ENCODE results near the gene NUP85.

Gene NUP85

GRCh38 chr17:75271955-75272847, 66.7 kb downstream of the NUP85 start:
- no peak overlapping the region for H3K18ac ChIP-seq (ENCODE audit: low read length)
- no peak overlapping the region for H4K12ac ChIP-seq (ENCODE audit: low read depth, low read length)
- no peak overlapping the region for H2BK12ac ChIP-seq (ENCODE audit: low read length)
- H4K91ac ChIP-seq (ENCODE audit: low read depth, low read length): no peak overlapping the region
- peaks cover 2 to 12% of the 10 kb centered on the region in 2 experiments for H3K4me1 ChIP-seq (ENCODE audit: control insufficient read depth in 1 of 2, insufficient read depth in 2 of 2, low read length in 2 of 2)
- no peak overlapping the region for H2BK120ac ChIP-seq (ENCODE audit: insufficient read depth, low read length, poor library complexity)
- peak overlapping the region; percentile 9 for H4K8ac ChIP-seq (ENCODE audit: low read depth, low read length)
- no peak overlapping the region for H3K23ac ChIP-seq (ENCODE audit: low read length)
- no peak overlapping the region for H3K9ac ChIP-seq (ENCODE audit: low read length)
- H3K79me2 ChIP-seq (ENCODE audit: control insufficient read depth, insufficient read depth, low read length, poor library complexity): peaks cover 5% of the 10 kb centered on the region
- no peaks in the 10 kb centered on the region for H3K27me3 ChIP-seq (ENCODE audit: insufficient read depth, low read length)
- peak overlapping the region; percentile 84 for H3K4me3 ChIP-seq (ENCODE audit: low read depth, low read length)
- no peak overlapping the region for H2BK5ac ChIP-seq (ENCODE audit: low read depth, low read length, poor library complexity)
- no peak overlapping the region for H2AK5ac ChIP-seq (ENCODE audit: low read length)
- no peak for DNase-seq
- H3K4ac ChIP-seq (ENCODE audit: low read depth, low read length): no peak overlapping the region
- H2AFZ ChIP-seq (ENCODE audit: insufficient read depth, low read length, poor library complexity): peak overlapping the region; percentile 85
- H3K79me1 ChIP-seq (ENCODE audit: low read length): peaks cover 10% of the 10 kb centered on the region
- H3K4me2 ChIP-seq (ENCODE audit: low read length): peak overlapping the region; percentile 89
- peaks cover 2% of the 10 kb centered on the region for H3K9me3 ChIP-seq (ENCODE audit: insufficient read depth, low read depth, low read length)
- WGBS (ENCODE audit: extremely low coverage, insufficient coverage, insufficient read length): no CpG with 5 or more reads among the region's 24 CpGs
- H3K27ac ChIP-seq (ENCODE audit: low read depth, low read length): no peak overlapping the region
- no peak overlapping the region for H3K14ac ChIP-seq (ENCODE audit: low read length)
- peaks cover 3% of the 10 kb centered on the region in 2 experiments for H3K36me3 ChIP-seq (ENCODE audit: control insufficient read depth in 1 of 2, insufficient read depth in 2 of 2, low read length in 2 of 2)

GRCh38 chr17:75272848-75273184, 67.3 kb downstream of the NUP85 start:
- Histone ChIP-seq H3K4me3 (ENCODE audit: low read depth, low read length) (no peak overlapping the region), H4K91ac (ENCODE audit: low read depth, low read length) (no peak overlapping the region), H3K79me1 (ENCODE audit: low read length) (peaks cover 10% of the 10 kb centered on the region), H3K27ac (ENCODE audit: low read depth, low read length) (no peak overlapping the region), H2AK5ac (ENCODE audit: low read length) (no peak overlapping the region), H3K79me2 (ENCODE audit: control insufficient read depth, insufficient read depth, low read length, poor library complexity) (peaks cover 5% of the 10 kb centered on the region), H3K9ac (ENCODE audit: low read length) (no peak overlapping the region), H4K12ac (ENCODE audit: low read depth, low read length) (no peak overlapping the region), H3K9me3 (ENCODE audit: insufficient read depth, low read depth, low read length) (peaks cover 2% of the 10 kb centered on the region), H3K18ac (ENCODE audit: low read length) (no peak overlapping the region), H4K8ac (ENCODE audit: low read depth, low read length) (no peak overlapping the region), H2AFZ (ENCODE audit: insufficient read depth, low read length, poor library complexity) (no peak overlapping the region), H2BK12ac (ENCODE audit: low read length) (no peak overlapping the region), H3K27me3 (ENCODE audit: insufficient read depth, low read length) (no peaks in the 10 kb centered on the region), H2BK120ac (ENCODE audit: insufficient read depth, low read length, poor library complexity) (no peak overlapping the region), H3K4me1 (ENCODE audit: control insufficient read depth in 1 of 2, insufficient read depth in 2 of 2, low read length in 2 of 2) (peaks cover 4 to 10% of the 10 kb centered on the region in 2 experiments), H3K23ac (ENCODE audit: low read length) (no peak overlapping the region), H3K14ac (ENCODE audit: low read length) (no peak overlapping the region), H2BK5ac (ENCODE audit: low read depth, low read length, poor library complexity) (no peak overlapping the region), H3K4me2 (ENCODE audit: low read length) (no peak overlapping the region), H3K36me3 (ENCODE audit: control insufficient read depth in 1 of 2, insufficient read depth in 2 of 2, low read length in 2 of 2) (peaks cover 3% of the 10 kb centered on the region in 2 experiments), H3K4ac (ENCODE audit: low read depth, low read length) (no peak overlapping the region)
- no CpG with 5 or more reads among the region's 3 CpGs for WGBS (ENCODE audit: extremely low coverage, insufficient coverage, insufficient read length)
- no peak for DNase-seq

GRCh38 chr17:75273977-75274708, 68.7 kb downstream of the NUP85 start:
- Histone ChIP-seq H3K36me3 (ENCODE audit: control insufficient read depth in 1 of 2, insufficient read depth in 2 of 2, low read length in 2 of 2) (peaks cover 3% of the 10 kb centered on the region in 2 experiments), H3K23ac (ENCODE audit: low read length) (no peak overlapping the region), H3K79me1 (ENCODE audit: low read length) (peaks cover 10% of the 10 kb centered on the region), H4K12ac (ENCODE audit: low read depth, low read length) (no peak overlapping the region), H3K9me3 (ENCODE audit: insufficient read depth, low read depth, low read length) (peaks cover 2% of the 10 kb centered on the region), H2AK5ac (ENCODE audit: low read length) (no peak overlapping the region), H3K4me1 (ENCODE audit: control insufficient read depth in 1 of 2, insufficient read depth in 2 of 2, low read length in 2 of 2) (peaks cover 4 to 10% of the 10 kb centered on the region in 2 experiments), H3K27ac (ENCODE audit: low read depth, low read length) (no peak overlapping the region), H3K14ac (ENCODE audit: low read length) (no peak overlapping the region), H2BK5ac (ENCODE audit: low read depth, low read length, poor library complexity) (no peak overlapping the region), H3K4me2 (ENCODE audit: low read length) (no peak overlapping the region), H4K8ac (ENCODE audit: low read depth, low read length) (no peak overlapping the region), H3K79me2 (ENCODE audit: control insufficient read depth, insufficient read depth, low read length, poor library complexity) (peaks cover 5% of the 10 kb centered on the region), H3K18ac (ENCODE audit: low read length) (no peak overlapping the region), H3K27me3 (ENCODE audit: insufficient read depth, low read length) (no peaks in the 10 kb centered on the region), H2AFZ (ENCODE audit: insufficient read depth, low read length, poor library complexity) (no peak overlapping the region), H2BK120ac (ENCODE audit: insufficient read depth, low read length, poor library complexity) (no peak overlapping the region), H3K4me3 (ENCODE audit: low read depth, low read length) (no peak overlapping the region), H2BK12ac (ENCODE audit: low read length) (no peak overlapping the region), H3K4ac (ENCODE audit: low read depth, low read length) (no peak overlapping the region), H4K91ac (ENCODE audit: low read depth, low read length) (no peak overlapping the region), H3K9ac (ENCODE audit: low read length) (no peak overlapping the region)
- no CpG with 5 or more reads among the region's 7 CpGs for WGBS (ENCODE audit: extremely low coverage, insufficient coverage, insufficient read length)
- no peak for DNase-seq

- no peak overlapping the region for H2AFZ ChIP-seq (ENCODE audit: insufficient read depth, low read length, poor library complexity)
- no peak overlapping the region for H2BK12ac ChIP-seq (ENCODE audit: low read length)
- no peak overlapping the region for H3K4ac ChIP-seq (ENCODE audit: low read depth, low read length)
- H3K9me3 ChIP-seq (ENCODE audit: insufficient read depth, low read depth, low read length): peaks cover 2% of the 10 kb centered on the region
- H3K36me3 ChIP-seq (ENCODE audit: control insufficient read depth in 1 of 2, insufficient read depth in 2 of 2, low read length in 2 of 2): peaks cover 3 to 5% of the 10 kb centered on the region in 2 experiments
- H2AK5ac ChIP-seq (ENCODE audit: low read length): no peak overlapping the region
- no peak overlapping the region for H3K27ac ChIP-seq (ENCODE audit: low read depth, low read length)
- no peak overlapping the region for H3K14ac ChIP-seq (ENCODE audit: low read length)
- no peaks in the 10 kb centered on the region for H3K79me1 ChIP-seq (ENCODE audit: low read length)
- H3K4me3 ChIP-seq (ENCODE audit: low read depth, low read length): no peak overlapping the region
- no peak overlapping the region for H4K8ac ChIP-seq (ENCODE audit: low read depth, low read length)
- no peak overlapping the region for H4K91ac ChIP-seq (ENCODE audit: low read depth, low read length)
- peak; percentile 79 to 80 for DNase-seq
- no peaks in the 10 kb centered on the region for H3K79me2 ChIP-seq (ENCODE audit: control insufficient read depth, insufficient read depth, low read length, poor library complexity)
- no peak overlapping the region for H3K4me2 ChIP-seq (ENCODE audit: low read length)
- WGBS (ENCODE audit: extremely low coverage, insufficient coverage, insufficient read length): no CpG with 5 or more reads among the region's 6 CpGs
- H2BK120ac ChIP-seq (ENCODE audit: insufficient read depth, low read length, poor library complexity): no peak overlapping the region
- peaks cover 3 to 4% of the 10 kb centered on the region in 2 experiments for H3K4me1 ChIP-seq (ENCODE audit: control insufficient read depth in 1 of 2, insufficient read depth in 2 of 2, low read length in 2 of 2)
- no peak overlapping the region for H3K23ac ChIP-seq (ENCODE audit: low read length)
- H2BK5ac ChIP-seq (ENCODE audit: low read depth, low read length, poor library complexity): no peak overlapping the region
- H3K18ac ChIP-seq (ENCODE audit: low read length): no peak overlapping the region
- no peak overlapping the region for H4K12ac ChIP-seq (ENCODE audit: low read depth, low read length)
- no peaks in the 10 kb centered on the region for H3K27me3 ChIP-seq (ENCODE audit: insufficient read depth, low read length)
- H3K9ac ChIP-seq (ENCODE audit: low read length): no peak overlapping the region
Observed at GRCh38 chr17:75277664-75278071, 72.2 kb downstream of the NUP85 start.

Data from trophoblast cell (in vitro differentiated cells and primary cell).